Measurements from ENCODE around the gene CYP19A1. TPM values are rescaled to one million over a fixed set of nuclear protein-coding genes. Genes with fewer than 3 reads are reported as not detected.
"Not testable (repeated sequence)": the region's sequence is repeated elsewhere in the genome, so short reads cannot be mapped to it uniquely, and the experiment has no call there.

The CYP19A1 gene
- total RNA-seq, 6 experiments from 2014 or later, result 0.57 TPM; not detected in 5

- H3K4me1 Mint-ChIP-seq (ENCODE audit: low read depth), result peaks cover 12% of the 10 kb centered on the region; the same call in 1 of the 2 replicates
- DNase-seq, result no peak
- no peaks in the 10 kb centered on the region for H3K9me3 Mint-ChIP-seq
- H3K36me3 Mint-ChIP-seq (ENCODE audit: low read depth), result no peaks in the 10 kb centered on the region
- H3K27me3 Mint-ChIP-seq (ENCODE audit: insufficient read depth), result peaks cover 29% of the 10 kb centered on the region
- TF ChIP-seq CTCF (IDR thresholded peaks at IDR 0.05), result no peak
- H3K4me3 Mint-ChIP-seq, result no peak overlapping the region
- H3K27ac Mint-ChIP-seq, result no peak overlapping the region
Observed at GRCh38 chr15:51285399-51285798, 53.0 kb downstream of the CYP19A1 start.

GRCh38 chr15:51284871-51285270 lies 53.5 kb downstream of the CYP19A1 start:
- no peaks in the 10 kb centered on the region for H3K9me3 Mint-ChIP-seq
- DNase-seq, result no peak
- H3K27me3 Mint-ChIP-seq (ENCODE audit: insufficient read depth), result peaks cover 27% of the 10 kb centered on the region
- no peak for TF ChIP-seq CTCF (IDR thresholded peaks at IDR 0.05)
- H3K4me3 Mint-ChIP-seq, result no peak overlapping the region
- no peaks in the 10 kb centered on the region for H3K36me3 Mint-ChIP-seq (ENCODE audit: low read depth)
- H3K27ac Mint-ChIP-seq, result no peak overlapping the region
- H3K4me1 Mint-ChIP-seq (ENCODE audit: low read depth), result peaks cover 12% of the 10 kb centered on the region; the same call in 1 of the 2 replicates

GRCh38 chr15:51283026-51283425 lies 55.4 kb downstream of the CYP19A1 start:
- Mint-ChIP-seq H3K27me3 (ENCODE audit: insufficient read depth) (peaks cover 32% of the 10 kb centered on the region), H3K4me1 (ENCODE audit: low read depth) (peaks cover 12% of the 10 kb centered on the region; the same call in 1 of the 2 replicates), H3K9me3 (no peaks in the 10 kb centered on the region), H3K4me3 (peak overlapping the region; percentile 57; the same call in 1 of the 2 replicates), H3K27ac (no peak overlapping the region), H3K36me3 (ENCODE audit: low read depth) (no peaks in the 10 kb centered on the region)
- no peak for TF ChIP-seq CTCF (IDR thresholded peaks at IDR 0.05)
- DNase-seq, result no peak

- H3K36me3 Mint-ChIP-seq (ENCODE audit: low read depth); H3K9me3 Mint-ChIP-seq; DNase-seq; H3K27ac Mint-ChIP-seq: not testable (repeated sequence)
- peaks cover 28% of the 10 kb centered on the region for H3K27me3 Mint-ChIP-seq (ENCODE audit: insufficient read depth)
- peaks cover 12% of the 10 kb centered on the region; the same call in 1 of the 2 replicates for H3K4me1 Mint-ChIP-seq (ENCODE audit: low read depth)
- H3K4me3 Mint-ChIP-seq, result peak overlapping the region; percentile 57; the same call in 1 of the 2 replicates
Observed at GRCh38 chr15:51282241-51282640, 56.2 kb downstream of the CYP19A1 start.

- peak; percentile 24 for DNase-seq
- no peak overlapping the region for H3K27ac Mint-ChIP-seq
- H3K36me3 Mint-ChIP-seq (ENCODE audit: low read depth), result no peaks in the 10 kb centered on the region
- peaks cover 12% of the 10 kb centered on the region; the same call in 1 of the 2 replicates for H3K4me1 Mint-ChIP-seq (ENCODE audit: low read depth)
- H3K27me3 Mint-ChIP-seq (ENCODE audit: insufficient read depth), result peaks cover 32% of the 10 kb centered on the region
- no peaks in the 10 kb centered on the region for H3K9me3 Mint-ChIP-seq
- no peak overlapping the region for H3K4me3 Mint-ChIP-seq
- TF ChIP-seq CTCF (IDR thresholded peaks at IDR 0.05), result peak; percentile 80
Observed at GRCh38 chr15:51281368-51281967, 56.9 kb downstream of the CYP19A1 start.

- peaks cover 28% of the 10 kb centered on the region for H3K27me3 Mint-ChIP-seq (ENCODE audit: insufficient read depth)
- no peaks in the 10 kb centered on the region for H3K36me3 Mint-ChIP-seq (ENCODE audit: low read depth)
- H3K4me1 Mint-ChIP-seq (ENCODE audit: low read depth), result peaks cover 12% of the 10 kb centered on the region; the same call in 1 of the 2 replicates
- H3K9me3 Mint-ChIP-seq, result no peaks in the 10 kb centered on the region
- H3K27ac Mint-ChIP-seq, result no peak overlapping the region
- no peak for TF ChIP-seq CTCF (IDR thresholded peaks at IDR 0.05)
- no peak overlapping the region for H3K4me3 Mint-ChIP-seq
- no peak for DNase-seq
Observed at GRCh38 chr15:51280838-51281237, 57.6 kb downstream of the CYP19A1 start.
